HG03135 (cell line): ENCODE measurements around the gene IL9R.
"Not testable (repeated sequence)": the region's sequence is repeated elsewhere in the genome, so short reads cannot be mapped to it uniquely, and the experiment has no call there.

Source experiments
- ATAC-seq: cut with Tn5 transposase; IDR thresholded peaks from one replicate; pipeline ENCODE4 v1.9.1; 2021; ENCODE audit warnings: mild to moderate bottlenecking, moderate library complexity; ENCODE audit not compliant: unreplicated experiment

The IL9R gene

DNA sequence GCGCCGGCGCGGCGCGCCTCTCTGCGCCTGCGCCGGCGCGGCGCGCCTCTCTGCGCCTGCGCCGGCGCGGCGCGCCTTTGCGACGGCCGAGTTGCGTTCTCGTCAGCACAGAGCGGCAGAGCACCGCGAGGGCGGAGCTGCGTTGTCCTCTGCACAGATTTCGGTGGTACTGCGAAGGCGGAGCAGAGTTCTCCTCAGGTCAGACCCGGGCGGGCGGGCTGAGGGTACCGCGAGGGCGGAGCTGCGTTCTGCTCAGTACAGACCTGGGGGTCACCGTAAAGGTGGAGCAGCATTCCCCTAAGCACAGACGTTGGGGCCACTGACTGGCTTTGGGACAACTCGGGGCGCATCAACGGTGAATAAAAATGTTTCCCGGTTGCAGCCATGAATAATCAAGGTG is 31.8 kb downstream of the IL9R start:
- not testable (repeated sequence) for ATAC-seq

DNA sequence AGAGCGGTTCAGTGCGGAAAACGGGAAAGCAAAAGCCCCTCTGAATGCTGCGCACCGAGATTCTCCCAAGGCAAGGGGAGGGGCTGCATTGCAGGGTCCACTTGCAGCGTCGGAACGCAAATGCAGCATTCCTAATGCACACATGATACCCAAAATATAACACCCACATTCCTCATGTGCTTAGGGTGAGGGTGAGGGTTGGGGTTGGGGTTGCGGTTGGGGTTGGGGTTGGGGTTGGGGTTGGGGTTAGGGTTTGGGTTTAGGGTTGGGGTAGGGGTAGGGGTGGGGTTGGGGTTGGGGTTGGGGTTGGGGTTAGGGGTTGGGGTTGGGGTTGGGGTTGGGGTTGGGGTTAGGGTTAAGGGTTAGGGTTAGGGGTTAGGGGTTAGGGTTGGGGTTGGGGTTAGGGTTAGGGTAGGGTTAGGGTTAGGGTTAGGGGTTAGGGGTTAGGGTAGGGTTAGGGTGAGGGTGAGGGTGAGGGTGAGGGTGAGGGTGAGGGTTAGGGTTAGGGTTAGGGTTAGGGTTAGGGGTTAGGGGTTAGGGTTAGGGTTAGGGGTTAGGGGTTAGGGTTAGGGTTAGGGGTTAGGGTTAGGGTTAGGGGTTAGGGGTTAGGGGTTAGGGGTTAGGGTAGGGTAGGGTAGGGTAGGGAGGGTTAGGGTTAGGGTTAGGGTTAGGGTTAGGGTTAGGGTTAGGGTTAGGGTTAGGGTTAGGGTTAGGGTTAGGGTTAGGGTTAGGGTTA is 32.4 kb downstream of the IL9R start:
- not testable (repeated sequence) for ATAC-seq

DNA sequence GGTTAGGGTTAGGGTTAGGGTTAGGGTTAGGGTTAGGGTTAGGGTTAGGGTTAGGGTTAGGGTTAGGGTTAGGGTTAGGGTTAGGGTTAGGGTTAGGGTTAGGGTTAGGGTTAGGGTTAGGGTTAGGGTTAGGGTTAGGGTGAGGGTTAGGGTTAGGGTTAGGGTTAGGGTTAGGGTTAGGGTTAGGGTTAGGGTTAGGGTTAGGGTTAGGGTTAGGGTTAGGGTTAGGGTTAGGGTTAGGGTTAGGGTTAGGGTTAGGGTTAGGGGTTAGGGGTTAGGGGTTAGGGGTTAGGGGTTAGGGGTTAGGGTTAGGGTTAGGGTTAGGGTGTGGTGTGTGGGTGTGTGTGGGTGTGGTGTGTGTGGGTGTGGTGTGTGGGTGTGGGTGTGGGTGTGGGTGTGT is 33.0 kb downstream of the IL9R start:
- ATAC-seq = not testable (repeated sequence)
